ENCODE data around the gene HOXB13.

The HOXB13 gene

GRCh38 chr17:48740537-48740936, 12.0 kb upstream of the HOXB13 start:
- no peak for DNase-seq (ENCODE audit: low read depth)
- no peak for TF ChIP-seq CTCF (IDR thresholded peaks at IDR 0.05; ENCODE audit: low read depth, low read length, missing control alignments)
- in situ Hi-C loops (cut with HindIII; ENCODE audit: low sequenced_read_pairs): no loop called here
- H3K4me3 ChIP-seq (ENCODE audit: low read depth, low read length): no peak overlapping the region

- in situ Hi-C loops (cut with HindIII; ENCODE audit: low sequenced_read_pairs): loop anchor here (10.0 kb wide), 1 partner anchor 126 kb away; no protein-coding TSS in a partner anchor
These were observed 10.4 kb upstream of the HOXB13 start for GRCh38 chr17:48738803-48739526.

GRCh38 chr17:48738424-48738802, 9.9 kb upstream of the HOXB13 start:
- DNase-seq (ENCODE audit: low read depth): no peak

More at GRCh38 chr17:48738803-48739526, 10.4 kb upstream of the HOXB13 start:
- TF ChIP-seq CTCF (IDR thresholded peaks at IDR 0.05; ENCODE audit: low read depth, low read length, missing control alignments): no peak
- no peak overlapping the region for H3K4me3 ChIP-seq (ENCODE audit: low read depth, low read length)
- DNase-seq (ENCODE audit: low read depth): no peak

GRCh38 chr17:48737330-48738043, 8.9 kb upstream of the HOXB13 start:
- in situ Hi-C loops (cut with HindIII; ENCODE audit: low sequenced_read_pairs): loop anchor here (10.0 kb wide), 1 partner anchor 127 kb away; no protein-coding TSS in a partner anchor

More at GRCh38 chr17:48738424-48738802, 9.9 kb upstream of the HOXB13 start:
- TF ChIP-seq CTCF (IDR thresholded peaks at IDR 0.05; ENCODE audit: low read depth, low read length, missing control alignments): no peak
- H3K4me3 ChIP-seq (ENCODE audit: low read depth, low read length): no peak overlapping the region
- in situ Hi-C loops (cut with HindIII; ENCODE audit: low sequenced_read_pairs): loop anchor here (10.0 kb wide), 1 partner anchor 126 kb away; no protein-coding TSS in a partner anchor

GRCh38 chr17:48735062-48735351, 6.5 kb upstream of the HOXB13 start:
- in situ Hi-C loops (cut with HindIII; ENCODE audit: low sequenced_read_pairs): loop anchor here (10.0 kb wide), 1 partner anchor 130 kb away; no protein-coding TSS in a partner anchor

More at GRCh38 chr17:48737330-48738043, 8.9 kb upstream of the HOXB13 start:
- H3K4me3 ChIP-seq (ENCODE audit: low read depth, low read length): no peak overlapping the region
- no peak for TF ChIP-seq CTCF (IDR thresholded peaks at IDR 0.05; ENCODE audit: low read depth, low read length, missing control alignments)
- DNase-seq (ENCODE audit: low read depth): no peak

More at GRCh38 chr17:48735062-48735351, 6.5 kb upstream of the HOXB13 start:
- no peak overlapping the region for H3K4me3 ChIP-seq (ENCODE audit: low read depth, low read length)
- no peak for TF ChIP-seq CTCF (IDR thresholded peaks at IDR 0.05; ENCODE audit: low read depth, low read length, missing control alignments)
- DNase-seq (ENCODE audit: low read depth): no peak
